Limb (tissue), 2 donors: ENCODE results near the gene ZNRF1.

Source experiments
- DNase-seq, 2 donors: peaks; one replicate each; pipeline ENCODE4 v3.0.0-alpha.2; 2016; ENCODE audit errors: extremely low spot score in 2 of 2

Gene ZNRF1

DNA sequence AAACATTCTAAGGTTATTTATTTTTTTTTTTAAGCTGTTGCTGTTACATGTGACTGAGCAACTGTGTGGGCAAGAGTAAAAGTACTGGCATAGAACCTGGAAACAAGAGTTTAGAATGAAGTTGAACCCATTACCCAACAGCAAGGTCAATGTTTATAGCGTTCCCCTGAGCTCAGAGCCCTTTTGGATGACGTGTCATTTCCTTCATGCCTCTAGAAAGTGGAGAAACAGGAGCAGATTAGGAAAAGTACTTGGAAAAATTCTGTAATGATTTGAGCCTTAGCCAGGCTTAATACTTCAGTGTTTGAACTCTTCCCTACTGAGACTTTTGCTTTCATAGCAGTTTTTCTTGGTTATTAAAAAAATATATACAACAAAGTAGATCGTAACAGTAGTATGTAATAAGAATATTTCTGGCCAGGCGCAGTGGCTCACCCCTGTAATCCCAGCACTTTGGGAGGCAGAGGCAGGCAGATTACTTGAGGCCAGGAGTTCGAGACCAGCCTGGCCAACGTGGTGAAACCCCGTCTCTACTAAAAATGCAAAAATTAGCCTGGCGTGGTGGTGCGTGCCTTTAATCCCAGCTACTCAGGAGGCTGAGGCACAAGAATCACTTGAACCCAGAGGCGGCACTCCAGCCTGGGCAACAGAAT, 27.5 kb downstream of the ZNRF1 start:
- DNase-seq, result peak in 1 of 2 donors; percentile 81

- DNase-seq, result no peak
These were observed 28.1 kb downstream of the ZNRF1 start for GRCh38 chr16:75026892-75027391.

DNA sequence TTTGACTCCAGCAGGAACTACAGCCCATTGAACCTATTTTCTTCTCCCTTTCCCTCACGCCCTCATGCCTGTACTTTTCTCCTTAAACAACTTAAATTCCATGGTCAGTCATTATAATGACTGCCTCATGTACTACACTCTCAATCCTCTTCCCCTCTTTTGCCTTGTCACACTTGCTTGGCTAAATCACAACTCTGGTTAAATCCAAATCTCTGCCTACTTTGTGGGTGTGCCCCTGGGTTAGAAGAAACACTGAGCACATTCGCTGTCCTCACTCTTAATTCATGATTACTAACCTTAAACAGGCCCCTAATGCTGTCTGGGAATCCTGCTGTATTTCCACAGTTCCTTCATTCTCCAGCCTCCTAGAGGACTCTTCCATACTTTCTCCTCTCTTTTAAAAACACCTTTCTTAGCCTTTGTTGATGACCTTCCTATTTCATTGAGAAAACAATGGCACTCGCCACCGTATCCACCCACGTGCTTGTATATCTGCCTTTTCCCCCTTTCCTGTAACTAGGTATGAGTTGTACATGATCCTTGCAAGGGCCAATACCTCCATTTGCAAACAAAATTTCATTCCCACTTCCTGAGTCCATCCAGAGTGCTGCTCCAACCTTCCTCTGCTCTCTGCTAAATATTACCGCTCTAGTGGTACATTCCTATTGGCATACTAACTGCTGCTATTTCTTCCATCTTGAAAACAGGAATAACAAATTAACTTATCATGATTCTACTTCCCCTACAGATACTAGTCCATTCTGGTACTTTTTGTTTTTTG, 28.9 kb downstream of the ZNRF1 start:
- no peak for DNase-seq

DNA sequence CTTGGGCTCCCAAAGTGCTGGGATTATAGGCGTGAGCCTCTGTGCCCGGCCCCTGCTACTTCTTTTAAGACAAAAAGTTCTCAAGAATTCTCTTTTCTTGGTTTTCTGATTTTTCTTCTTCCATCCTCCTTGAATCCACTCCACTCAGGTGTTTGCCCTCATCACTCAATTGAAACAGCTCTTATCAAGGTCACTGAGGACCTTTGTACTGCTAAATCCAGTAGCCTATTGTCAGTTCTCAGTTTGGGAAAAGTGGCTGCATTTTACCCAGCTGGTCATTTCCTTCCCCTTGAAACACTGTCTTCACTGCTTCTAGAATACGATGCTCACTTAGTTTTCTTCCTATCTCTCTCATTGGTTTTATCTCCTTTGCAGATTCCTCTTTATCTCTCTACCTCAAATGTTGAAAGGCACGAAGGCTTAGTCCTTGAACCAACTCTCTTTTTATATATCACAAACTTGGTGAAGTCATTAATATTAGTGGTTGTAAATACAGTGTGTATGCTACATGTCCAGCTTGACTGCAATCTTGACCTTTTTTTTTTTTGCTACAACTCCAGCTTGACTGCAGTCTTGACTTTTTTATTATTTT, 29.8 kb downstream of the ZNRF1 start:
- DNase-seq, result no peak

GRCh38 chr16:75029854-75030253, 31.0 kb downstream of the ZNRF1 start:
- DNase-seq, result no peak

DNA sequence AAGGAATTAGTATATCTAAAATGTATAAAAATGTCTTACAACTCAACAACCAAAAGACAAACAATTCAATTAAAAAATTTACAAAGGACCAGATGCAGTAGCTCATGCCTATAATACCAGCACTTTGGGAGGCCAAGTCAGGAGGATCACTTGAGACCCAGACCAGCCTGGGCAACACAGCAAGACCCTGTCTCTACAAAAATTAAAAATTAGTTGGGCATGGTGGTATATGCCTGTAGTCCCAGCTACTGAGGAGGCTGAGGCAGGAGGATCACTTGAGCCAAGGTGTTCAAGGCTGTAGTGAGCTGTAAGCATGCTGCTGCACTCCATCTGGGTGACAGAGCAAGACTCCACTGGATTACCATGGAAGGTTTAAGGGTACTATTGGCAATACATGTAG, 33.8 kb downstream of the ZNRF1 start:
- DNase-seq, result no peak

DNA sequence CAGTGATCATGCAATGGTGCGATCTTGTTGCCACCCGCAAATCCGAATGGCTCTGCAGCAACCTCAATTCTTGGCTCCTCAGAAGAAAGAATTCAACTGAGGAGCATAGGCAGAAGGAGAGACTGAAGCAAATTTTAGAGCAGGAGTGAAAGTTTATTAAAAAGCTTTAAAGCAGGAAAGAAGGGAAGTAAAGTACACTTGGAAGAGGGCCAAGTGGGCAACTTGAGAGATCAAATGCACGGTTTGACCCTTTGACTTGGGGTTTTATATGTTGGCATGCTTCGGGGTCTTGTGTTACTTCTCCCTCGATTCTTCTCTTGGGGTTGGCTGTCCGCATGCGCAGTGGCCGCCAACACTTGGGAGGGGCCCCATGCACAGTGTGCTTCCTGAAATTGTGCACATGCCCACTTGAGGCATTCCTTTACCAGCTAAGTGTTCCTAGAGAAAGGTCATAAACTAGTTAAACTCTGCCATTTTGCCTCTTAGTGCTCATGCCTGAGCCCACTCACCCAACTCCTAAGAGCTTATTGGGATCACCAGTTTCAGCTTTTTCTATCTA, 36.7 kb downstream of the ZNRF1 start:
- DNase-seq, result no peak

GRCh38 chr16:75038036-75038858, 39.4 kb downstream of the ZNRF1 start:
- no peak for DNase-seq

DNA sequence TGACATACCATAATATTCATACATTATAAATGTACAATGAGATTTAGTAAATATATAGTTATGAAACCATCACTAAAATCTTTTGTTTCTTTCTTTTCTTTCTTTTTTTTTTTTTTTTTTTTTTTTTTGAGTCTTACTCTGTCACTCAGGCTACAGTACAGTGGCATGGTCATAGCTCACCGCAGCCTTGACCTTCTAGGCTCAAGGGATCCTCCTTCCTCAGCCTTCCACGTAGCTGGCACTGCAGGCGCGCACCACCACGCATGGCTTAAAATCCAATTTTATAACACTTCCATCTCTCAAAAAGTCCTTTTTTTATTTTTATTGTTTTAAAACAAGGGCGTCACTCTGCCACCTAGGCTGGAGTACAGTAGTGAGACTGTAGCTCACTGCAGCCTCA, 41.1 kb downstream of the ZNRF1 start:
- no peak for DNase-seq

DNA sequence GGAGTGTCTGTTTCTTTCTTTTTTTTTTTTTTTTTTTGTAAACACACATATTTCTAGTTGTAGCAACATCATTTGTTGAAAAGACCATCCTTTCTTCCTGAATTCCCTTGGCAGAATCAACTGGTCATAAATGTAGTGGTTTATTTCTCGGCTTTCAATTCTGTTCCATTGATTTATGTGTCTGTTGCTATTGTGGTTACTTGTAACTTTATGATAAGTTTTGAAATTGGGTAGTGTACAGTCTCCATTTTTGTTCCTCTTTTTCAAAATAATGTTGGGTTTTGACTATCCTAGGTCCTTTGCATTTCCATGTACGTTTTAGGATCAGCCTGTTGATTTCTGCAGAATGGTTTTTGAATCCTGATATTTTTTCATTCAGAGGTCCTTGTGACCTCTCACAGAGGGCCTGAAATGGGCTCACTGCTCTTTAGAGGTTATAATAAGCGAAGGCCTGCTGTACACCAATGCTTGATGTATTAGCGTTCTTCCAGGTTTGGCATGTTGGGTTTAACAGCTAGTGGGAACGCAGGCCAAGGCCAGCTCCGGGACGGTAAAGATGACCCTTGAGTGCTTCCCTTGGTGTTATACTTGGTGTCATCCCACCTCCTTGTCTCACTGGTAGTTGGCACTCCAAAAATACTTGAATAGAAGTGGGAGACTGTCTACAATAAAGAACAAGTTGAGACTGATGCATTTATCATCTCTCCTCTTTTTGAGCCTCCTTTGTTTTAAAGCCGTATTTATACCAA, 43.8 kb downstream of the ZNRF1 start:
- no peak for DNase-seq

- DNase-seq, result no peak
These were observed 44.5 kb downstream of the ZNRF1 start for GRCh38 chr16:75043175-75043895.

DNA sequence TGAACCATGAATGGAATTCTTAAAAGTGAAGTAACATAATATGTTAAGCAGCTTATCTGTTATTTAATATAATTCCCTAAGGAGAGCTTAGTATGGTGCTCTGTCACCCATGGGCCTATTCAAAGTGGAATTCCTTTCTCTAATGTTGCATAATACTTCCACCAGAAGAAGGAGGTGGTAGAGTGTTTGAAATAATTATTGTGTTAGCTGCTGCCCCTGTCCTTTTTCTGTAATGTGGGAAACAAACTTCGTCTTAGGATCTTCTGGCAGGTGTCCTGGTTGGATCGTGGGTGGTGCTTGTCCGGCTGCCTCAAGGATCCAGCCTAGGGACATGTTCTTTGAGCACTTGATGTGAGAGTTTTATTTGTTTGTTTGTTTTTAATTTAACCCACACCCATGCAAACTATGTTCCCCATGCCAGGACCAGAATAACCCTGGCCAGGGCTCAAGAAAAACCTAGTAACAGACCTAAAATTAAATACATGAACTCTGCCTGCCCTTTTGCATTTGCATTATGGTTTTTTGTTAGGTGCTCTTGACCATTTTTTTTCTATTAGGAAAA, 46.1 kb downstream of the ZNRF1 start:
- DNase-seq, result no peak

DNA sequence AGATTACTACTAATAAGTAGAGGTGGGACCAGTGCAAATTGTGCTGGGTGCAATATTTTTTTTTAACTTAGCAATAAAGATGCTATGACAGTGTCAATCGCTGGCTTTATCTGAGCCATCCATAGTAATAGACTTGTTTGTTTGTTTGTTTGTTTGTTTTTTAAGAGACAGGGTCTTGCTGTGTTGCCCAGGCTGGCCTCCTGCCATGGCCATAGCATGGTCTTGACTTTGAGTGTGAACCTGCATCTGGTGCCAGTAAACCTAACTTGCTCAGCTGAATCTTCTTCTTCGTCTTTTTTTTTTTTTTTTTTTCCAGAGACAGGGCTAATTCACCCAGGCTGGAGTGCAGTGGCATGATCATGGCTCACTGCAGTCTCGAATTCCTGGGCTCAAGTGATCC, 46.6 kb downstream of the ZNRF1 start:
- no peak for DNase-seq

DNA sequence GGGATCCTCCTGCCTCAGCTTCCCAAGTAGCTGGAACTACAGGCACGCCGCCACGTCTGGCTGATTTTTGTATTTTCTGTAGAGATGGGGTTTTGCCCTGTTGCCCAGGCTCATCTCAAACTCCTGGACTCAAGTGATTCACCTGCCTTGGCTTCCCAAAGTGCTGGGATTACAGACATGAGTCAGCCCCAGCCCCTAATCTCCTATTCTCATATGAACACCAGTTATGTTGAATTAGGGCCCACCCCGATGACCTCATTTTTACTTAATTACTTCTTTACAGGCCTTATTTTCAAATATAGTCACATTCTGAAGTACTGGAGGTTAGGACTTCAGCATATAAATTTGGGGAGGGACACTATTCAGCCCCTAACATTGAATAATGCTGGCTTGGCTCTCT, 49.2 kb downstream of the ZNRF1 start:
- DNase-seq, result no peak

DNA sequence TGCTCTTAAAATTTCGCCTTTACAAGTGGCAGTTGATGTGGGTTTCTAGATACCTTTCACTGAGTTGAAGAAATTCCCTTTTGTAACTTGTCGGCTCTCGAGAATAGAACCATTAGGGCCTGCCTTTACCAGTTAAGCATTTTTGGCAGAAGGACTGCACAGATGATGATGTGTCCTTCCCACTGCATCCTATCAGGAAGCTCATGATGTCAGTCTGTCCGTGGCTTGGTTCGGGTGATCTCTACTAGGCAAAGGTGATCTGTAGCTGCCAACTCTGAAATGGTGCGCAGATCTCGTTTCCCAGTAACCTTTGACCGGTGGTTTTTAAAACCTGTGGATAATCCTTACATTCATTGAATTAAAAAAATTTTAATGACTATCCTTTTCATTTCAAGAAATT, 49.7 kb downstream of the ZNRF1 start:
- DNase-seq, result no peak

DNA sequence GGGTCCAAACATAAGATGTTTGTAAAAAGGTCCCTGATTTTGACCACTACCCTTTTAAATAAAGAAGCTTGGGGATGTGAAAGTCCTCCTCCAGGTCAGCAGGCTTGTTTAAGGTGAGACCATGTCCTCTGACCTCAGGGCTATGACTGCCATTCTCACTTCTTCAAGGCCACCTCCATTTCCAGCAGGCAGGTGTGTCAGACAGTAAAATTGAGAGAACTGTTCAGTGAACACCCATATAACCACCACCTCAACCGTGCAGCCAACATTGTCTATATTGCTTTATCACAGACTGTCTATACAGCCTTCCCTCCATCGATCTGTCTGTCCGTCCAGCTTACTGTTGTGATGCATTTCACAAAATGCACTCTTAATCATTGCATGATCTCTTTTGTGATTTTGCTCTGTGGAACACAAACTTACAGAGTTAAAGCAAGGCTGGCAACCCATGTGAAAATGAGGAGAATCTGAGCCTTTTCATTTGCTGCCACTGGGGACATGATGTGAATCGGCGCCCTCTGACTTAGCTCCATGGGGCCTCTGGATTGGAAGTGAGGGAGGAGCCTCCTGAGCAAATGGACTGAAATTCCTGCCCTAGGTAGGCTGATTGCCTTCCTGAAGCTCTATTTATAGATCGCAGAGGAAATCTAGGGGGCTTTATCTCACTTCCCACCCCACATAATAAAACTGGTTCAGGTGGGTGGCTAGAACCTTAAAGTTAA, 53.8 kb downstream of the ZNRF1 start:
- no peak for DNase-seq

- peak in 1 of 2 donors; percentile 45 for DNase-seq
These were observed 55.1 kb downstream of the ZNRF1 start for GRCh38 chr16:75053791-75054555.

DNA sequence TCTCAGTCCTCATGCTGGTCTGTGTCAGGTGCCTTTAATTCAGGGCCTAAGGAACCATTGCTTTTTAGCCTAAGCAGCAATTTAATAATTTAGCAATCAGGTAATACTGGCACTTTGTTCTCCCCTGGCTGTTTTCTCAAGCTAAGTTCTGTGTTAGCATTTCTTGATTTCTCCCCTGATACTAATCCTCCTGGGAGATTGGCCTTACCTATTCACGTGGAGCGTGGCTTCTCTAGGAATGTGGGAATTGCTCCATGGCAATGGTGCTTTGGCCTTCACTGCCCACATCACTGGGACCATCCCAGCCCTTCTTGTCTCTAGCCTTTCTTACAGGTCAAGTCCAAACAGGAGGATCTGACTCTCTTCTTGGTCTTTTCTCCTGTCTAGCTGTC, 55.7 kb downstream of the ZNRF1 start:
- DNase-seq, result no peak
